ENCODE measurements around the gene PDE8A. TPM values are rescaled to one million over a fixed set of nuclear protein-coding genes. Genes with fewer than 3 reads are reported as not detected.

PDE8A gene
- total RNA-seq, 2 donors from 2014 or later: 34.2 to 50.1 TPM

DNA sequence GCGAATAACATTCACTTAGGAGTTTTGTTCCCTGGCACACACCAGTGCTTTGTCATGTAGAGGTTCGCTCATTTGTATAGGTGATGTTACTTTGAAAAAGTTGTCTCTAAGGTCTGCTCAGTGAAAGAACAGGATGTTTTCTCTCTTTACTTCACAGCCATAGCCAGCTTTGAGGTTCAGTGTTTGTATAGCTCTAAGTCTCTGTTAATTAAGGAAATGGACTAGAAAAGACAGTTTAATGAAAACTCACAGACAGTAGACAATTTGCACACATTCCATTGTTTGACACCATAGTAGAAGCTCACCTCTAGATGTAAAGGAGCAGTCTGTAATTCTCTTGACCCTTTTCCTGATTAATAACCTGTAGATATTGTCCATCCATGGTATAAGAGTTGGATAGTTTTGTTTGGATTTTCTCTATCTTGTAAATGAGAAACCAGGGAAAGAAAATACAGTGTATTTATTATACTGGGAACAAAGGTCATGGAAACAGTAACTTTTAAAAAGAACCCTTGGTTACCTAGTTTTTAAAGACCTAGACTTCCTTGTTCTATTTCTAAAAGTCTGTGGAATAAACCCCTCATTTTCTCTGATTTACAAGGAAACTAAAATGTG is 50.4 kb downstream of the PDE8A start:
- TF ChIP-seq POLR2A (IDR thresholded peaks at IDR 0.05): no peak
- TF ChIP-seq, protein P1, sequence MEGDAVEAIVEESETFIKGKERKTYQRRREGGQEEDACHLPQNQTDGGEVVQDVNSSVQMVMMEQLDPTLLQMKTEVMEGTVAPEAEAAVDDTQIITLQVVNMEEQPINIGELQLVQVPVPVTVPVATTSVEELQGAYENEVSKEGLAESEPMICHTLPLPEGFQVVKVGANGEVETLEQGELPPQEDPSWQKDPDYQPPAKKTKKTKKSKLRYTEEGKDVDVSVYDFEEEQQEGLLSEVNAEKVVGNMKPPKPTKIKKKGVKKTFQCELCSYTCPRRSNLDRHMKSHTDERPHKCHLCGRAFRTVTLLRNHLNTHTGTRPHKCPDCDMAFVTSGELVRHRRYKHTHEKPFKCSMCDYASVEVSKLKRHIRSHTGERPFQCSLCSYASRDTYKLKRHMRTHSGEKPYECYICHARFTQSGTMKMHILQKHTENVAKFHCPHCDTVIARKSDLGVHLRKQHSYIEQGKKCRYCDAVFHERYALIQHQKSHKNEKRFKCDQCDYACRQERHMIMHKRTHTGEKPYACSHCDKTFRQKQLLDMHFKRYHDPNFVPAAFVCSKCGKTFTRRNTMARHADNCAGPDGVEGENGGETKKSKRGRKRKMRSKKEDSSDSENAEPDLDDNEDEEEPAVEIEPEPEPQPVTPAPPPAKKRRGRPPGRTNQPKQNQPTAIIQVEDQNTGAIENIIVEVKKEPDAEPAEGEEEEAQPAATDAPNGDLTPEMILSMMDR (IDR thresholded peaks at IDR 0.05): no peak
- no peaks in the 10 kb centered on the region for H3K27me3 ChIP-seq
- WGBS, 2 donors: 30 to 44% methylated on average over 2 of the region's 2 CpGs
- peaks cover 73% of the 10 kb centered on the region for H3K4me1 ChIP-seq
- H3K9me3 ChIP-seq: no peaks in the 10 kb centered on the region
- no peaks in the 10 kb centered on the region for H3K36me3 ChIP-seq (replicated peaks in 1 of 2; ENCODE audit: insufficient read depth in 1 of 2, low read depth in 2 of 2)
- peak overlapping the region; percentile 19 to 81 (median 67) for H3K27ac ChIP-seq
- no peak overlapping the region for H3K4me3 ChIP-seq
- intact Hi-C loops (cut with DNase I): no loop called here
- DNase-seq: no peak
- ATAC-seq: peak; percentile 15

DNA sequence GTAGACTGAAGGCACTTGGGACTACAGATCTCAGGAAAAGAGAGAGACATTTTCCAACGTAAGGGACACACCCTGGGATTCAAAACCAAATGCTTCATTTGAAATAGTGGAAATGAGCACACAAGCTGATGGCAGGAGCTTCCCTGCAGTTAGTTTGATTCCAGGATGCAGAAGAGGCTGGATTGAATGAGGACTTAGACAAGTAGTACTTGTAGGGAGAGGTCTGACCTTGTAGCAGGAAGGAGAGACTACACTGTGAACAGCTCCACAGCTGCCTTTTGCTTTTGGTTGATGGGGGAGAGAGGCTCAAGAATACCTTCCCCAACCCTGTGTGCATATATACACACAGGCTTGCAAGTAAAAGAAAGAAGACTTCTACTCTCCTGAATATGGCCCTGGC is 51.5 kb downstream of the PDE8A start:
- ATAC-seq (no peak), DNase-seq (no peak)
- Histone ChIP-seq H3K36me3 (replicated peaks in 1 of 2; ENCODE audit: insufficient read depth in 1 of 2, low read depth in 2 of 2) (no peaks in the 10 kb centered on the region), H3K4me1 (peaks cover 66% of the 10 kb centered on the region), H3K9me3 (no peaks in the 10 kb centered on the region), H3K27me3 (no peaks in the 10 kb centered on the region), H3K27ac (peak overlapping the region in 3 of 4 donors; percentile 65 to 81 (median 69)), H3K4me3 (no peak overlapping the region)
- 24 to 29% methylated on average over 1 of the region's 1 CpG for WGBS, 2 donors
- intact Hi-C loops (cut with DNase I): no loop called here
- TF ChIP-seq, protein P1 (IDR thresholded peaks at IDR 0.05): no peak
- TF ChIP-seq POLR2A (IDR thresholded peaks at IDR 0.05): no peak

DNA sequence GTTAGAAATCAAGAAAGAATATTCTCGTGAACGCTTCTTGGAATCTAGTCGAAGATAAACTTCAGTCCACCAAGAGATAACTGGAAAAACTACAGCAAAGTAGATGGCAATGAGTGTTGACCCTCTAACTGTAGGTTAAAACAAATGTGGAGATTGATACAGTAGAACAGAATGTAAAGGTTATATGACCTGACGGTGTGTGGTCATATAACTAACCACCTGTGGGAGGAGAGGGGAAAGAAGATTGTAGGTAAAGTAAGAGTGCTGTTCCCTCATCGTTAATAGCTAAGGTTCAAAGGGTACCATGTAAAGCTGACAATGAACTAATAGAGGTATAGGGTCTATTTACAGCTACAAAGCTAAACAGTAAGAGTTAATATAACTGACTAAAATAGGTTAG is 52.6 kb downstream of the PDE8A start:
- ATAC-seq: no peak
- Histone ChIP-seq H3K4me1 (peaks cover 55% of the 10 kb centered on the region), H3K9me3 (no peaks in the 10 kb centered on the region), H3K27me3 (no peaks in the 10 kb centered on the region), H3K27ac (no peak overlapping the region), H3K36me3 (replicated peaks in 1 of 2; ENCODE audit: insufficient read depth in 1 of 2, low read depth in 2 of 2) (no peaks in the 10 kb centered on the region), H3K4me3 (no peak overlapping the region)
- intact Hi-C loops (cut with DNase I): no loop called here
- no peak for TF ChIP-seq POLR2A (IDR thresholded peaks at IDR 0.05)
- TF ChIP-seq, protein P1 (IDR thresholded peaks at IDR 0.05): no peak
- DNase-seq: no peak
- 94 to 95% methylated on average over 5 of the region's 5 CpGs for WGBS, 2 donors

DNA sequence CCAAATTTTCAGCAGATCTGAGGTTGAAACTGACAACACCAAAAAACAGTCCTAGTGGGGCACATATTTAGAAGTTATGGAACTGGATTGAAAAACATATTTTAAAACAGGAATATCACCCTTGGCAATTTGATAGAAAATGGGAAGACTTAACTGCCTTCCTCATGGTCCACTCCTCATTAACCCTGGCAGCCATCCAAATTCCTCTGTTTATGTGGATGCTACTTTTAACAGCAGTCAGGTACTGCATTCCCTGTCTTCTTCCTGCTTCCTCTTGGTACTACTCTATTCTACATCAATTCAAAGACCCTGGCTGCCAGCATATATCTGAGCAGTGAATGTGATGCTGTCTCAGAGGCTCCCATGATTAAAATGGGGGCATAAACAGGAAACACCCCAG is 54.3 kb downstream of the PDE8A start:
- H3K9me3 ChIP-seq: no peaks in the 10 kb centered on the region
- H3K4me3 ChIP-seq: no peak overlapping the region
- ATAC-seq: no peak
- no peaks in the 10 kb centered on the region for H3K36me3 ChIP-seq (replicated peaks in 1 of 2; ENCODE audit: insufficient read depth in 1 of 2, low read depth in 2 of 2)
- H3K27ac ChIP-seq: no peak overlapping the region
- peaks cover 38% of the 10 kb centered on the region for H3K4me1 ChIP-seq
- TF ChIP-seq POLR2A (IDR thresholded peaks at IDR 0.05): no peak
- TF ChIP-seq, protein P1 (IDR thresholded peaks at IDR 0.05): no peak
- DNase-seq: no peak
- intact Hi-C loops (cut with DNase I): no loop called here
- no peaks in the 10 kb centered on the region for H3K27me3 ChIP-seq

DNA sequence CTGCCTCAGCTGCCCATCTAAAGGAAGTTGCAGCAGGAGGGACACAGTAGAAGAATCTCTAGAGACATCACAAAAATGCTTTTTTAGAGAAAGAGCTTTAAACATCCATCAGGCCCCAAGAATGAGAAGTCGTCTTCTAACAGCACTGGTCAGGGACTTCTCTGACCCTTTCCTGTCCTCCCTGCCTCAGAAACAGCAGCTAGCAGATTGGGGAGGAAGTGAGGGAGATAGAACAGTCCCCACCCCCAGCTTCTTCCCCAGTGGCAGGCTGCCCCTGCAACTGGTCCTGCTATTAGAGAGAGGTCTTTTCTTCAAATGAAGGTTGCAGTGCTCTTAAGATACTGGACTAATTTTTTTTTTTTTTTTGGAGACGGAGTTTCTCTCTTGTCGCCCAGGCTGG is 55.1 kb downstream of the PDE8A start:
- Histone ChIP-seq H3K36me3 (replicated peaks in 1 of 2; ENCODE audit: insufficient read depth in 1 of 2, low read depth in 2 of 2) (no peaks in the 10 kb centered on the region), H3K27me3 (no peaks in the 10 kb centered on the region), H3K9me3 (no peaks in the 10 kb centered on the region), H3K4me1 (peaks cover 31% of the 10 kb centered on the region), H3K27ac (no peak overlapping the region), H3K4me3 (no peak overlapping the region)
- 57 to 77% methylated on average over 3 of the region's 3 CpGs for WGBS, 2 donors
- peak in 1 of 4 donors; percentile 13 for DNase-seq
- intact Hi-C loops (cut with DNase I): no loop called here
- ATAC-seq: no peak
- TF ChIP-seq, protein P1 (IDR thresholded peaks at IDR 0.05): no peak
- TF ChIP-seq POLR2A (IDR thresholded peaks at IDR 0.05): no peak
